Caco-2 (cell line): ENCODE results near the gene SCFD2. TPM values are rescaled to one million over a fixed set of nuclear protein-coding genes. Genes with fewer than 3 reads are reported as not detected.
A peak's percentile ranks its signal among the peaks of the same experiment; 100 is the strongest.

Experiments
- BruUV-seq: library from RNA; stranded (reverse); fragments of 400-500 nt; replicated peaks from 2 replicates; lab custom pipeline; 2021; lab: Mats Ljungman, UMichigan
- CTCF ChIA-PET: fragments of 300-600 bp; sonication (Branson Sonifier 250); formaldehyde crosslinking; loops from one replicate; lab custom pipeline; 2022; ENCODE audit warnings: antibody characterized with exemption; lab: Charles Lee
- POLR2A ChIA-PET: fragments of 300-600 bp; sonication (Branson Sonifier 250); formaldehyde crosslinking; loops from one replicate; lab custom pipeline; 2022; ENCODE audit warnings: antibody characterized with exemption; lab: Charles Lee
- DNase-seq, 2 experiments: peaks; one replicate each; pipeline versions ENCODE4 v3.0.0 to v3.0.0-alpha.2; 2020 to 2022
- H3K27me3 ChIP-seq: replicated peaks from 2 replicates; pipeline ENCODE4 v1.6.0; 2011; ENCODE audit warnings: low read length; ENCODE audit not compliant: control insufficient read depth, insufficient read depth
- H3K36me3 ChIP-seq: 2 replicates; pipeline ENCODE4 v1.5.1; 2011; ENCODE audit warnings: low read length; ENCODE audit not compliant: control insufficient read depth, insufficient read depth
- H3K4me1 ChIP-seq: fragments of 250-450 bp; sonication (Bioruptor Pico); 2 replicates; pipeline ENCODE4 v1.5.1; 2020; ENCODE audit warnings: mild to moderate bottlenecking
- H3K4me3 ChIP-seq: 2 replicates; pipeline ENCODE4 v1.5.1; 2011; ENCODE audit warnings: low read depth, mild to moderate bottlenecking, control low read depth, low read length
- H3K9me3 ChIP-seq: fragments of 250-450 bp; sonication (Bioruptor Pico); 2 replicates; pipeline ENCODE4 v1.5.1; 2020; ENCODE audit warnings: mild to moderate bottlenecking, moderate library complexity
- H3K27ac Mint-ChIP-seq: one replicate; pipeline ENCODE4 v1.8.0; 2022; ENCODE audit warnings: mixed read lengths; ENCODE audit not compliant: unreplicated experiment
- H3K27me3 Mint-ChIP-seq: one replicate; pipeline ENCODE4 v1.8.0; 2022; ENCODE audit warnings: mixed read lengths; ENCODE audit not compliant: insufficient read depth, unreplicated experiment
- H3K36me3 Mint-ChIP-seq: one replicate; pipeline ENCODE4 v1.8.0; 2022; ENCODE audit warnings: mild to moderate bottlenecking, mixed read lengths; ENCODE audit not compliant: insufficient read depth, unreplicated experiment
- H3K4me1 Mint-ChIP-seq: one replicate; pipeline ENCODE4 v1.8.0; 2022; ENCODE audit warnings: low read depth, mixed read lengths; ENCODE audit not compliant: unreplicated experiment
- H3K4me3 Mint-ChIP-seq: one replicate; pipeline ENCODE4 v1.8.0; 2022; ENCODE audit warnings: mild to moderate bottlenecking, moderate library complexity, mixed read lengths; ENCODE audit not compliant: unreplicated experiment
- H3K9me3 Mint-ChIP-seq: one replicate; pipeline ENCODE4 v1.8.0; 2022; ENCODE audit warnings: mixed read lengths; ENCODE audit not compliant: unreplicated experiment
- intact Hi-C: fragments of 100-400 bp; cut with micrococcal nuclease; formaldehyde crosslinking; loops from one replicate; pipeline ENCODE4 v1.10.0; 2022; ENCODE audit not compliant: unreplicated experiment
- total RNA-seq: library from RNA; stranded (reverse); gene quantifications from 2 replicates; pipeline ENCODE4 v1.2.3, GENCODE V29; 2022
- TF ChIP-seq, protein P1 (sequence below), 2 experiments: fragments of 200-600 bp in 1 of 2; IDR thresholded peaks; 1 replicate in 1 of 2; 2 replicates in 1 of 2; pipeline versions ENCODE4 v1.5.1 to v1.8.0; 2011 to 2022; ENCODE audit warnings: antibody characterized with exemption in 1 of 2, control low read depth in 1 of 2, inconsistent platforms in 1 of 2, low read depth in 1 of 2, low read length in 1 of 2, mild to moderate bottlenecking in 1 of 2, moderate library complexity in 1 of 2; ENCODE audit not compliant: insufficient read depth in 1 of 2, severe bottlenecking in 1 of 2, unreplicated experiment in 1 of 2

The SCFD2 gene
- total RNA-seq, 1 experiment from 2014 or later, result 12.2 TPM

DNA sequence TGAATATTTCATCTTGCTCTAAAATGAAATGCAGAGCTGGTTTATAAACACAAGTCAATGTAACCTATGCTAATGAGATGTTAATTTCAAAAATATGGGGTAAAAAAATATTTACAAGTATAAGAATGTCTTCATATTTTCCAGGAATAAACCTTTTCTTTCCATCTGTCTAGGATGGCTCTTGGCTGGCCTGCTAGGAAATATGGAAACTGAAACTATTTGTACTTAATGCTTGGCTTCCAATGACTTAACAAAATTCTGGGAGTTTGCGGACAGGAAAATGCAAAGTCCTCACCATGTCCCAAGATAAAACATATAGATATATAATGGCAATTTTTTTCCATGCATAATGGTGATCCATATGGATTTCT, 168.1 kb downstream of the SCFD2 start:
- Histone ChIP-seq H3K27me3 (no peaks in the 10 kb centered on the region), H3K4me3 (no peak overlapping the region), H3K4me1 (no peaks in the 10 kb centered on the region), H3K9me3 (no peaks in the 10 kb centered on the region), H3K36me3 (no peaks in the 10 kb centered on the region)
- ChIA-PET CTCF (interaction anchor here (0.6 to 0.7 kb wide), 3 partner anchors 9 to 307 kb away, joined by 3 read pairs; no protein-coding TSS in a partner anchor), POLR2A (interaction anchor here (0.6 kb wide), 1 partner anchor 167 kb away, joined by 7 read pairs; no protein-coding TSS in a partner anchor)
- Mint-ChIP-seq H3K36me3 (no peaks in the 10 kb centered on the region), H3K27me3 (no peaks in the 10 kb centered on the region), H3K4me1 (no peaks in the 10 kb centered on the region), H3K4me3 (no peak overlapping the region), H3K27ac (no peak overlapping the region), H3K9me3 (no peaks in the 10 kb centered on the region)
- intact Hi-C loops, result loop anchor here (1.0 to 10.0 kb wide), 5 partner anchors 117 to 1036 kb away; partner anchors contain the start of genes FIP1L1 and LNX1
- no peak for DNase-seq
- BruUV-seq, result no TSS peak
- TF ChIP-seq, protein P1, sequence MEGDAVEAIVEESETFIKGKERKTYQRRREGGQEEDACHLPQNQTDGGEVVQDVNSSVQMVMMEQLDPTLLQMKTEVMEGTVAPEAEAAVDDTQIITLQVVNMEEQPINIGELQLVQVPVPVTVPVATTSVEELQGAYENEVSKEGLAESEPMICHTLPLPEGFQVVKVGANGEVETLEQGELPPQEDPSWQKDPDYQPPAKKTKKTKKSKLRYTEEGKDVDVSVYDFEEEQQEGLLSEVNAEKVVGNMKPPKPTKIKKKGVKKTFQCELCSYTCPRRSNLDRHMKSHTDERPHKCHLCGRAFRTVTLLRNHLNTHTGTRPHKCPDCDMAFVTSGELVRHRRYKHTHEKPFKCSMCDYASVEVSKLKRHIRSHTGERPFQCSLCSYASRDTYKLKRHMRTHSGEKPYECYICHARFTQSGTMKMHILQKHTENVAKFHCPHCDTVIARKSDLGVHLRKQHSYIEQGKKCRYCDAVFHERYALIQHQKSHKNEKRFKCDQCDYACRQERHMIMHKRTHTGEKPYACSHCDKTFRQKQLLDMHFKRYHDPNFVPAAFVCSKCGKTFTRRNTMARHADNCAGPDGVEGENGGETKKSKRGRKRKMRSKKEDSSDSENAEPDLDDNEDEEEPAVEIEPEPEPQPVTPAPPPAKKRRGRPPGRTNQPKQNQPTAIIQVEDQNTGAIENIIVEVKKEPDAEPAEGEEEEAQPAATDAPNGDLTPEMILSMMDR (IDR thresholded peaks at IDR 0.05; ENCODE audit: insufficient read depth in 1 of 2, low read depth in 1 of 2, low read length in 1 of 2, severe bottlenecking in 1 of 2, unreplicated experiment in 1 of 2), result no peak

DNA sequence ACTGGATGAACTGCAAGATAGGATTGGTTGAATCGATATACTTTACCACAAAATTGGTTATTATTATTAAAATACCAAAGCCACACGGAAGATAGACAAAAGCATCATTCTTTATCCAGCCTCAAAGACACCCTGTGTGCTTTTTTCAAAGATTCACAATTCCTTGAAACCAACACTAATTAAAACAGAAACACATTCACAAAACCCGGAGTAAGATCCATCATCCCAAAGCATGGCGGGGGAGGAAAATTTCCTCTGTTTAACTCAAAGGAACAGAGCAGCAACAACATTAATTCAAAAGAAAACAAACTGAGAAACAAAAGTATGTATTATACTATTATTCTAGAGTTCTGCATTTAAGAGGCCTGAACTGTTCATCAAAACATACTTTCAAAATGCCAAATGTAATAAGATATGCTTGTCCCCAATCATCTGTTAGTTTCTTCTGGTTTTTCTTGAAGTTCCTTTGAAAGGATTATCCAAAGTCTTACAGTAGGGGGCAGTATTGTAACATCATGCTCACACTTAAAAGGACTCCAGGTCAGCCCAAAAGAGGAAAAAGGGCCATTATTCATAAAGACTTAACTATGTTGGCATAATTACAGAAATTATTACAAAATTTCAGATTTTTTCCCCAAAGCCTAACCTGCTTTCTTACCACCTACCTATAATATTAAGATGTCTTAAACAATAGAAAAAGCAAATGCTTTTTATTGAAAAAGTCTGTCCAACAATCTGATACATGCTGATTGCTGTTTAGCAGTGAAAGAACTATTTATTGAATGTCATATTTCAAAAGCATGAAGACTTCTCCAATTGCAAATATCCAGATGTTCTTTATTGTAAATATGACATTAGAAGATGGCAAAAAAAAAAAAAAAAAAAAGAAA, 168.7 kb downstream of the SCFD2 start:
- H3K4me3 Mint-ChIP-seq, result no peak overlapping the region
- no peak overlapping the region for H3K4me3 ChIP-seq
- no peaks in the 10 kb centered on the region for H3K9me3 ChIP-seq
- H3K27me3 ChIP-seq, result no peaks in the 10 kb centered on the region
- no peaks in the 10 kb centered on the region for H3K4me1 ChIP-seq
- peak in 1 of 2 experiments; percentile 59 for DNase-seq
- intact Hi-C loops, result loop anchor here (1.0 to 10.0 kb wide), 5 partner anchors 118 to 1036 kb away; partner anchors contain the start of genes FIP1L1 and LNX1
- no peaks in the 10 kb centered on the region for H3K27me3 Mint-ChIP-seq
- CTCF ChIA-PET, result interaction anchor here (0.6 to 0.7 kb wide), 3 partner anchors 9 to 308 kb away, joined by 3 read pairs; no protein-coding TSS in a partner anchor
- H3K36me3 Mint-ChIP-seq, result no peaks in the 10 kb centered on the region
- POLR2A ChIA-PET, result interaction anchor here (0.6 kb wide), 1 partner anchor 168 kb away, joined by 7 read pairs; no protein-coding TSS in a partner anchor
- no TSS peak for BruUV-seq
- peaks cover 3% of the 10 kb centered on the region for H3K4me1 Mint-ChIP-seq
- TF ChIP-seq, protein P1 (IDR thresholded peaks at IDR 0.05; ENCODE audit: insufficient read depth in 1 of 2, low read depth in 1 of 2, low read length in 1 of 2, severe bottlenecking in 1 of 2, unreplicated experiment in 1 of 2), result peak; percentile 61 to 66
- no peaks in the 10 kb centered on the region for H3K36me3 ChIP-seq
- no peaks in the 10 kb centered on the region for H3K9me3 Mint-ChIP-seq
- H3K27ac Mint-ChIP-seq, result no peak overlapping the region

DNA sequence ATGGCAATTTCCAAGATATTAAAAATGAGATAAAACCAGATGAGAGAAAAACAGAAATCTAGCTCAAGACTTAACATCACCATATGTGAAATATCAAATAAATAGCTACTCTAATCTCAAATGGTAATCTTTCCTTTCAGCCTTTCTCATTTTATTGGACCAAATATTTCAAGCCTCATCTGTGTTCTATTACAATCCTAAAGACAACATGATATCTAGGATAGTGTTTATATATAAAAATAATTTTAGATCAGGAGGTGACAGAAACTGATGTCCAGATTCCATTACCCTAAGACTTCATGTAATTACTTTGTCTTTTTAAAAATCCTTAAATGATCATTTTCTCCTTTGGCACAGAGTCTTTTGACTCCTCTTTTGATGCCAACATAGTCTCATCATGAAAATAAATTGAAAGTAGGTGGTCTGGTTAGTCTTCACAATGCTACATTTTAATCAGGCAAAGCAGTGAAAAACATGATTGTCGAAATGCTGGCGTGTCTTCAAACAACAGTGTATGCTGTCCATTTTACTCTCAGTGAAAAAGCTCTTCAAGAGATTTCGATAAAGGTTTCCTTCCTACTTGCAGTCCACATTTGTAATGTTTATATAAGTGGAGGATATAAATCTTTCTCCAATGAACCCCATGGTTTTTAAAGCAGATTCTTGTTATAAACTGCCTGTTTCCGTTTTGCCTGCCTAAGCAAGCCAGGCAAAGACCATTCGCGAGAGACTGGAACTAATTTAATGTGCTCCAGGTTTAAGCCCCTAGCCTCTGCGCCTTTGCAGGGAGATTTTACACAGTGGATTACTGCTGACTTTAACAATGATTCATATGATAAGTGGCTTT, 169.8 kb downstream of the SCFD2 start:
- Histone ChIP-seq H3K36me3 (no peaks in the 10 kb centered on the region), H3K27me3 (no peaks in the 10 kb centered on the region), H3K9me3 (no peaks in the 10 kb centered on the region), H3K4me3 (no peak overlapping the region), H3K4me1 (no peaks in the 10 kb centered on the region)
- TF ChIP-seq, protein P1 (IDR thresholded peaks at IDR 0.05; ENCODE audit: insufficient read depth in 1 of 2, low read depth in 1 of 2, low read length in 1 of 2, severe bottlenecking in 1 of 2, unreplicated experiment in 1 of 2), result no peak
- Mint-ChIP-seq H3K4me3 (no peak overlapping the region), H3K4me1 (peaks cover 6% of the 10 kb centered on the region), H3K36me3 (no peaks in the 10 kb centered on the region), H3K9me3 (no peaks in the 10 kb centered on the region), H3K27ac (no peak overlapping the region), H3K27me3 (no peaks in the 10 kb centered on the region)
- ChIA-PET CTCF (no interaction called here), POLR2A (no interaction called here)
- intact Hi-C loops, result loop anchor here (5.0 to 10.0 kb wide), 4 partner anchors 119 to 711 kb away; partner anchors contain the start of genes FIP1L1 and LNX1
- no TSS peak for BruUV-seq
- no peak for DNase-seq
